GM12873 (cell line): Measurements from ENCODE around the gene TRMT1.

Source experiments
- CTCF ChIP-seq: IDR thresholded peaks from 2 replicates; pipeline ENCODE4 v1.5.1; 2012; ENCODE audit warnings: low read depth, mild to moderate bottlenecking, moderate library complexity, low read length, control low read depth; ENCODE audit not compliant: insufficient read depth; ENCODE audit errors: missing control alignments

The TRMT1 gene

GRCh38 chr19:13097033-13097462, 19.5 kb downstream of the TRMT1 start:
- no peak for TF ChIP-seq CTCF

GRCh38 chr19:13095934-13096927, 20.3 kb downstream of the TRMT1 start:
- peak; percentile 36 for TF ChIP-seq CTCF

- TF ChIP-seq CTCF: no peak
These were observed 21.2 kb downstream of the TRMT1 start for GRCh38 chr19:13095393-13095784.

- no peak for TF ChIP-seq CTCF
These were observed 21.7 kb downstream of the TRMT1 start for GRCh38 chr19:13094771-13095392.

- no peak for TF ChIP-seq CTCF
These were observed 22.4 kb downstream of the TRMT1 start for GRCh38 chr19:13094106-13094504.

- peak; percentile 97 for TF ChIP-seq CTCF
These were observed 23.0 kb downstream of the TRMT1 start for GRCh38 chr19:13093407-13094105.
